ENCODE measurements around the gene PLCXD1. TPM values are rescaled to one million over a fixed set of nuclear protein-coding genes. Genes with fewer than 3 reads are reported as not detected.

The PLCXD1 gene
- total RNA-seq, 1 donor: 9.5 TPM

GRCh38 chrX:334971-335757 is 54.0 kb downstream of the PLCXD1 start:
- no peak for TF ChIP-seq CTCF (IDR thresholded peaks at IDR 0.05; ENCODE audit: insufficient read depth, low read length)
- H3K4me3 ChIP-seq (ENCODE audit: low read depth, low read length): no peak overlapping the region
- DNase-seq (ENCODE audit: low read depth): no peak

GRCh38 chrX:335758-336155 is 54.6 kb downstream of the PLCXD1 start:
- DNase-seq (ENCODE audit: low read depth): no peak
- no peak for TF ChIP-seq CTCF (IDR thresholded peaks at IDR 0.05; ENCODE audit: insufficient read depth, low read length)

GRCh38 chrX:336227-336626 is 55.0 kb downstream of the PLCXD1 start:
- DNase-seq (ENCODE audit: low read depth): no peak
- no peak overlapping the region for H3K4me3 ChIP-seq (ENCODE audit: low read depth, low read length)
- TF ChIP-seq CTCF (IDR thresholded peaks at IDR 0.05; ENCODE audit: insufficient read depth, low read length): no peak

More at GRCh38 chrX:335758-336155, 54.6 kb downstream of the PLCXD1 start:
- H3K4me3 ChIP-seq (ENCODE audit: low read depth, low read length): no peak overlapping the region

- no peak for TF ChIP-seq CTCF (IDR thresholded peaks at IDR 0.05; ENCODE audit: insufficient read depth, low read length)
- H3K4me3 ChIP-seq (ENCODE audit: low read depth, low read length): no peak overlapping the region
- no peak for DNase-seq (ENCODE audit: low read depth)
Measured at GRCh38 chrX:337331-337831, 56.2 kb downstream of the PLCXD1 start.

- DNase-seq (ENCODE audit: low read depth): no peak
- no peak for TF ChIP-seq CTCF (IDR thresholded peaks at IDR 0.05; ENCODE audit: insufficient read depth, low read length)
- H3K4me3 ChIP-seq (ENCODE audit: low read depth, low read length): no peak overlapping the region
Measured at GRCh38 chrX:338281-338835, 57.2 kb downstream of the PLCXD1 start.

GRCh38 chrX:338836-339400 is 57.7 kb downstream of the PLCXD1 start:
- H3K4me3 ChIP-seq (ENCODE audit: low read depth, low read length): no peak overlapping the region
- TF ChIP-seq CTCF (IDR thresholded peaks at IDR 0.05; ENCODE audit: insufficient read depth, low read length): no peak
- no peak for DNase-seq (ENCODE audit: low read depth)
